NCI-H748 (cell line): ENCODE data around the gene MTOR.
"Not testable (repeated sequence)": the region's sequence is repeated elsewhere in the genome, so short reads cannot be mapped to it uniquely, and the experiment has no call there.

Experiments used
- DNase-seq: peaks from one replicate; lab custom pipeline; 2025; ENCODE audit not compliant: unreplicated experiment; lab: John Stamatoyannopoulos, UW

The MTOR gene

DNA sequence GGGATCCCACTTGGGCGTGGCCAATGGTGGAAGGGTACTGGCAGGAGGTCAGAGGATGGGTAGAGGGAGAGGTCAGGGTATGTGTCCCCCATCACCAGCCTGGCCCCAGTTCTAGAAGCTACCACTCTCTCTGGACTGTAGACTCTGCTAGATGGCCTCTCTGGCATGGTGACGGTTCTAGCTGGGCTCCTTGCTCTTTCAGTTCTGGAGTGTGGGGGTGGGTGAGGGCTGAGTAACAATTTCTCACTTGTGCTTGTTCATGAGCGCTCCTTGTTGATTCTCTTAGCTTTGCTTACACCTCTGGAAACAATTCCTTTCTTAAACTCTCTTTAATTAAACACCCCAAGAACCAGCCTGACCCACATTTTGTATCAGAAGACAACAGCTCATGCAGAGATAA lies 137.4 kb downstream of the MTOR start:
- no peak for DNase-seq

DNA sequence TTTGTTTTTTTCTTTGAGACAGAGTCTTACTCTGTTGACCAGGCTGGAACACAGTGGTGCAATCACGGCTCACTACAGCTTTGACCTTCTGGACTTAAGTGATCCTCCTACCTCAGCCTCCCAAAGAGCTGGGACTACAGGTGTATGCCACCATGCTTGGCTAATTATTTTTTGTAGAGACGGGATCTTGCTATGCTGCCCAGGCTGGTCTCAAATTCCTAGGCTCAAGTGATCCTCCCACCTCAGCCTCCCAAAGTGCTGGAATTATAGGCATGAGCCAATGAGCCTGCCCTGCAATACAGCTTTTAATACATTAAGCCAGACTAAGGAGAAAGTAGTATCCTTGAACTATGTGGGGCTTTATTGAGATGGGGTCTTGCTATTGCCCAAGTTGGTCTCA lies 146.0 kb downstream of the MTOR start:
- no peak for DNase-seq

DNA sequence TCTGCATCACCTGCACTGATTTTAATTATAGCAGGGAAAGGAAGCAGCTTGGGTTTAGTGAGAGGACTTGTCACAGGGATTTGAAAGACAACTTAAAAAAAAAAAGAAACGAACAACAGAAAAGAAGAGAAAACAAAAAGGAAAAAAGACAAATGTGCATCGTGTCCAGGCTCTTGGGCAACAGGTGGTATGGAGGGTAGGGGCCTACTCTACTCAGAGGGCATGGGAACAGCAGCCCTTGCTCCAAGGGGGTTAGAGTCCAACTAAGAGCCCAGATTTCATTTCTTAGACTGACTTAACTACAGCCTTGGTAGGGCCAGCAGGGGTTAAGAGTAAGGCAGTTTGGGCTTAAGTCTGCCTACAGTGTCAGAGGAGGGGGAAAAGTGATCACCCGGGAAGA lies 147.4 kb downstream of the MTOR start:
- DNase-seq: no peak

GRCh38 chr1:11109047-11109760 lies 153.1 kb downstream of the MTOR start:
- no peak for DNase-seq

DNA sequence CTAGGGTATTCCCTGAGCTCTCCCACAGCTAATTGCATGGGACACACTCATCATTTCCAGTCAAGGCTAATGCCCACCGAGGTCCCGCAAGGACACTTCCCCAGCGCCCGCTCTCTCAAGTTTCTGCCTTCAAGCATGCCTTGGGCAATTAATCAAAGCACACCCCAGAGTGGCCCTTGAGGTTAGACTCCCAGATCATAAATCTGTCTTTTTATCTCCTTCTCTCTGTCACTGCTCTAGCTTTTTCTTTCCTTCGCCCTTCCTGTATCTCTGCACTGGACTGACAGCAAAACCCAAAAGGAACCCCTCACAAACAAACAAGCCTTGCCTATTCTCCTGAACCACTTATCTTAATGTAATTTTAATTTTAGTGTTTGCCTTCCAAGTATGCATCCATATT lies 154.8 kb downstream of the MTOR start:
- DNase-seq: no peak

DNA sequence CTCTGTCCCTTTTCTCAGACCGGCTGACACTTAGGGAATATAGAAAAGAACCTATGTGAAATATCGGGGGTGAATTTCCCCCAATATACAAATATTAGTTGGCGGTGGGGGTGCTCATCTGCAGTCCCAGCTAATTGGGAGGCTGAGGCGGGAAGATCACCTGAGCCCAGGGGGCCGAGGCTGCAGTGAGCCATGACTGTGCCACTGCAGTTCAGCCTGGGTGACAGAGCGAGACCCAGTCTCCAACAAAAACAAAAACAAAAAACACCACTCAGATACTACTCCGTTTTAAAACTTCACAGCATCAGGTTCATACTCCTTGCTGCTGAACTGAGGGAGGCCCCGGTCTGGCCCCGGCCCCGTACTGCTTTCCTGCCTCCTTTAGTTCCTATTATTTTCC lies 156.8 kb downstream of the MTOR start:
- no peak for DNase-seq

DNA sequence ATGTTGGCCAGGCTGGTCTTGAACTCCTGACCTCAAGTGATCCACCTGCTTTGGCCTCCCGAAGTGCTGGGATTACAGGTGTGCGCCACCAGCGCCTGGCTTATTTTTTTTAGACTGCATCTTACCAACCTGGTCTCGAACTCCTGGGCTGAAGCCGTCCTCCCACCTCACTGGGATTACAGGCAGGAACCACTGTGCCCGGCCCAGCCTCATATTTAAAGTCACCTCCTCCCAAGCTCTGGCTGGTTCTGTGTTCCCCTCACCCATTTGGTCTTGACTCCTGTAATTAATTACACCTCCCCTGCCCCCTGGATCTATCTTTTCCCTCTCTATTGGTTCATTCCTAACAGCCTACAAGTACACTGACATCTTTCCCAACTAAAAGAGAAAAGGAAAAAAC lies 161.0 kb downstream of the MTOR start:
- DNase-seq: no peak

GRCh38 chr1:11100806-11101205 lies 161.5 kb downstream of the MTOR start:
- not testable (repeated sequence) for DNase-seq

DNA sequence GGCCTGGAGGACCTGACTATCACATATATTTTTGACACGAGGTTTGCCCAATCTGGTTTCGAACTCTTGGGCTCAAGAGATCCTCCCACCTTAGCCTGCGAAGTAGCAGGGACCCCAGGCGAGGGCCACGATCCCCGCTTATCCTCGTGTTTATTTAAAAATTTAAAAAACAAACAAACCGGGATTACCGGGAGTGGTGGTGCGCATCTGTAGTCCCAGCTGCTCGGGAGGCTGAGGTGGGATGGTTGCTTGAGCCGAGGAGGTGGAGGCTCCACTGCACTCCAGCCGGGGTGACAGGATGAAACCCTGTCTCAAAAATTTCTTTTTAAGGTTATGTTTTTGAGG lies 162.2 kb downstream of the MTOR start:
- DNase-seq: peak; percentile 41

DNA sequence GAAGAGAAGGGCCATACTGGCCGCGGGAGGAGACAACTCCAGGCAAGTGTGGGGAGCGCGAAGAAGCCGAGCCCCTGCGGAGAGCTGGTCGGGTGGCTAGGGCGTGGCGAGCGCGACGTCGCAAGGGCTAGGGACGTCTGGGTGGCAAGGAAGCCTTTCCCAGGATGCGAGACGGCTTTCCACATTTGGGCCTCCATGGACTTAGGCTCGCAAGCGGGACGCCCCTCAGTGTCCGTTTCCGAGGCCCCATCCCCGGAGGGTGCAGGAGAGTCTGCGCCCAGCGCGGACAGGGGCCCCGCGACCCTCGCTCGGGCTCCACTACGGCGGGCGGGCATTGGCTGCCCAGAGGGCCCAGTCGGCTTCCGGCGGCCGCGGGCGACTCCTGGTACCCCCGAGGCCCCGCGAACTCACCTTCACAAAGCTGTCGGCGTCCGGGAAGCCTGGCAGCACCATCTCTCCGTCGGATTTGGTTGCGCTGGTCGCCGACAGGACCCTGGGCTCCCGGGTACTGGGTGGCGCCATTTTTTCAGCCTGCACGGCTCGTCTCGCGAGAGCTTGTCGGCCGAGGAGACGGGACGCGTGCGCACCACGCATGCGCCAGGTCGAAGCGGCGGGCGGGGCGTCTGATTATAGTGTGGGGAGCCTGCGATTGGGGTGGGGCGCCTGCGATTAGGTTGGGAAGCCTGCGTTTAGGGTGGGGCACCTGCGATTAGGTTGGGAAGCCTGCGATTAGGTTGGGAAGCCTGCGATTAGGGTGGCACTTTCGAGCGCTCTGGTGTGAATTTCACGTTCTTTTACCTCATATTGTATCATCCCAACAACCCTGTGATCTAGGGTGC lies 162.8 kb downstream of the MTOR start, which contains the start of gene EXOSC10:
Gene EXOSC10, minus strand, starts transcription at position 560 of the 839 bp plus-strand sequence. Its CDS starts 38 bp downstream, at position 522.
- DNase-seq: peak; percentile 86

GRCh38 chr1:11098931-11099309 lies 163.4 kb downstream of the MTOR start:
- DNase-seq: no peak

GRCh38 chr1:11083784-11084183 lies 178.6 kb downstream of the MTOR start:
- DNase-seq: not testable (repeated sequence)

DNA sequence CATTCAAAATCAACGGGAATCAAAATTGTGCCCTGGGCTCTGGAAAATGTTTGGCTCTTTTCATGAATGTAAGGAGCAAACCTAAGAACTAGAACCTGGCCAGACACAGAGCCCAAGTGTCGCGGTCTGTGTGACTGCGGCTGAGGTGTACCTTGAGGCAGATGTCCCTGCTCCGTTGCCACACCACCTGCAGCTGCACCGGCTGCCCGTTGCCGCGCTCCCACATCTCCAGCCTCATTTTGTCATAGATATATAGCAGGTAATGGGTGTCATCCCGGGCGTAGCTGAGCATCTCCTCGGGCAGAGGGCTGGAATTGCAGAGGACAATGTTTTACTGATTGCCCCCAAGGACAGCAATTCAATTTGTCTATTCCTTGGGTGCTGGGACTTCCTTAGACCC lies 181.4 kb downstream of the MTOR start:
- no peak for DNase-seq

DNA sequence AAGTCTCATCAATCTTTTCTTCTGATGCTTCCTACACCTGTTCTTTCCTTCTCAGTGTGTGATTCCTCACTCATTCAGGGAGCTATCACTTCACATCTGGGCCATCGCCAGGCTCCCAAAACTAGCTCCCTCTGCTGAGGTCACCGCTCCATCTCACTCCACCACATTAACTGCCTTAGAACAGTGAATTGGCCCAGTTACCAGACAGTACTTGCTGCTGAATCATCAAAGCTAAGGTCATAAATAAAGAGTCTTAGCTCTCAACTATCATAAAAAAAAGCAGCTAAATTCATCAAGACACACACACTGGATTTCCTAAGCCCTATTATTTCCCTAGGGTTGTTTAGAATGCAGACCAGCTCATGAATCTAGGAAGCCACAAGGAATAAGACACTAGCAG lies 183.7 kb downstream of the MTOR start:
- no peak for DNase-seq

DNA sequence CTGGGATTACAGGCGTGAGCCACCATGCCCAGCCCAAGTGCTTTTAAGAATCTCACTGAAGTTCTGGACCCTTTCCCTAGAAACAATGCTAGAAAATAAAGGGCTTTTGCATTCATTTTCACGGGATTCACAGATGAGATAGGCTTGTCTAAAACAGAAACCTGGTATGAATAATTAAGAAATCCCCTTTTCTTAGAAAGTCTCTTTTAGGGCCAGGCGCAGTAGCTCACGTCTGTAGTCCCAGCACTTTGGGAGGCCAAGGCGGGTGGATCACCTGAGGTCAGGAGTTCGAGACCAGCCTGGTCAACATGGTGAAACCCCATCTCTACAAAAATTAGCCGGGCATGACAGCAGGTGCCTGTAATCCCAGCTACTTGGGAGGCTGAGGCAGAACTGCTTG lies 189.0 kb downstream of the MTOR start:
- not testable (repeated sequence) for DNase-seq

GRCh38 chr1:11072216-11072917 lies 190.0 kb downstream of the MTOR start:
- DNase-seq: no peak

DNA sequence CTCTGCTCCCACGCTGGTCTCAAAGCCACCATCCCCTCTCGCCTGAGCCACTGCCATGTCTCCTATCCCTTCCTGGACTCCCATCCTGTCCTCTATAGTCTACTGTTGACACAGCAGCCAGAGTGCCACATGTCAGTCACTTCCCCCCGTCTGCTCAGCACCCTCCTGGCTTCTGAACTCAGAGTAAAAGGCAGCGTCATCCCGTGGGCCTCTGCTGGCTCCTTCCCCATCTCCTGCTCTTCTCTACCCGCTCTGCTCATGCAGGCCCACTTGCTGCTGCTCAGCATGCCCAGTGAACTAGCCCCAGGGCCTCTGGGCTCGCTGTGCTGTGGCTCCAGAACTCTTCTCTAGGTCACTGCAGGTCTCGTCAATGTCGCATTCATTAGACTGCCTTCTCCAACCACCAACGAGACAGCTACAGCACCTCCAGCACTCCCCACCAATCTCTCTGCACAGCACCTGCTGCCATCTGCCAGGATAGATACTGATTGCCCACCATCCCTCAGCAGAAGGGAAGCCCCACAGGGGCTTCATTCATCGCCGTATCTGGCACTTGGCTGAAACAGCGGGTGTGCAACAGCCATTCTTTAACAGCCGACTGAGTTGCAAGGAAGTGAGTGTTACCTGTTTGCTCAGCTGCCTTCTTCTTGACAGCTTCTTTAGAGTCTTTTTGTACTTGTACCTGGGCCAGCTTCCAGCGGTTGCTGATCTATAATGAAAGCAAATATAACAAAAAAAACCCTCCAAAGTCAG lies 190.7 kb downstream of the MTOR start:
- DNase-seq: no peak

DNA sequence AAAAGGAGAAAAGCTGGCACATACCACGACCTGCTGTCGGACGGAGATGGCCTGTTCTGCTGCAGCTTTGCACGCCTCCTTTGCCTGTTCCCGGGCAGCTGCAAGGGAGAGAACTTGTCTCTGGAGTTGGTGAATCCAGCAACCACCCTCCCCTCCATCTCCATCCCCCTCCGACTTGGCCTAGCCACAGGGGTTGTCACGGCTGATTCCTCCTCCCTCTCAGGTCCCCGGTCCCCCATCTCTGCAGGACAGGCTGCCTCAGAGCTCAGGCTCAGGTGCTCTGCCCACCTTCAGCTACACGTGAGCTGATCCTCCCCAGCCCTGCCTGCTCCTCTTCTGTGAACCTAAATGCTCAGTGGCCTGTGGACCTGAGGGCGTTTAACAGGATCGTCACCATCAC lies 191.5 kb downstream of the MTOR start:
- no peak for DNase-seq

- DNase-seq: no peak
These were observed 193.5 kb downstream of the MTOR start for GRCh38 chr1:11068600-11069473.
